NCI-H345 (cell line): Measurements from ENCODE around the gene ZDHHC7.
"Not testable (repeated sequence)": the region's sequence is repeated elsewhere in the genome, so short reads cannot be mapped to it uniquely, and the experiment has no call there.

Source experiments
- DNase-seq: peaks from one replicate; lab custom pipeline; 2025; lab: John Stamatoyannopoulos, UW

The ZDHHC7 gene

DNA sequence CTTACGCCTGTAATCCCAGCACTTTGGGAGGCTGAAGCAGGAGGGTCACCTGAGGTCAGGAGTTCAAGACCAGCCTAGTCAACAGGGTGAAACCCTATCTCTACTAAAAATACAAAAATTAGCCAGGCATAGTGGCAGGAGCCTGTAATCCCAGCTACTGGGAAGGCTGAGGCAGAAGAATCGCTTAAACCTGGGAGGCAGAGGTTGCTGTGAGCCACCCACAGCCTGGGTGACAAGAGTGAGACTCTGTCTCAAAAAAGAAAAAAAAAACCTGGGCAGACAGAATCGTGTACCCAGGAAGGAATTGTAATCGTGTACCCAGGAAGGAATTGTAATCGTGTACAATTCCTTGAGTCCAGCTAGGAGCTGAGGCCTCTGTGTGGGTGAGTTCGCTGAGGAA is 72.7 kb downstream of the ZDHHC7 start:
- not testable (repeated sequence) for DNase-seq

DNA sequence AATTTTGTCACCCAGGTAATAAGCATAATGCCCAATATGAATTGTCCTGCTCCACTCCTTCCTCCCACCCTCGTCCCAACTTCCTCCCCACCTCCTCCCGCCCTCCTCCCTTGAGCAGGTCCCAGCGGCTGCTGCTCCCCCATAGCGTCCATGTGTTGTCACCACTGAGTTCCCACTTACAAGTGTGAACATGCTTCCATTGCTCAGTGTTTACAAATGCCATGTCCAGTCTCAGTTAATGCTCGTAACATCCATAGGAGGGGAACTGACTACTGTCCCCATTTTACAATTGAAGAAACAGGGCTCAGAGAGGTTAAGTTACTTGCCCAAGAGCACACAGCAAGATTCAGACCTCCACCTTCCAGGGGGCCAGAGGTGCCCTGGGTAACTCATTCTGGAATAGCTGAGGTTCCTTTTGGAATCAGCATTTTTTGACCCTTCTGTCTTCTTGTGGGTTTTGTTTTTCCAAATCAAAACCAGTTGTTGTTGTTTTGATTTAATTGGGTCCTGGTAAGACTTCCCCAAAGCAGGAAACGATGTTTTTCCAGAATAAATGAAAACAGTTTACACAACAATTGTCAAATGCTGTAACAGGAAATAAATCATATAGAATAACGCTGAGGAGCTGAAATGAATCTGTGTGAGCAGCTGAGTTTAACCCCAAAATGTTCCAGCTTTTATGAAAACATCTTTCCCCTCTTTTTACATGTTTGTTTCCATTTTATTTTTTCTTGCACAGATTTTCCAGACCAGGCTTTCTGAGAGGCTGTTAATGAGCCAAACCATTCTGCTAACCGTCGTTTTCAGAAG is 73.9 kb downstream of the ZDHHC7 start:
- DNase-seq, result no peak

DNA sequence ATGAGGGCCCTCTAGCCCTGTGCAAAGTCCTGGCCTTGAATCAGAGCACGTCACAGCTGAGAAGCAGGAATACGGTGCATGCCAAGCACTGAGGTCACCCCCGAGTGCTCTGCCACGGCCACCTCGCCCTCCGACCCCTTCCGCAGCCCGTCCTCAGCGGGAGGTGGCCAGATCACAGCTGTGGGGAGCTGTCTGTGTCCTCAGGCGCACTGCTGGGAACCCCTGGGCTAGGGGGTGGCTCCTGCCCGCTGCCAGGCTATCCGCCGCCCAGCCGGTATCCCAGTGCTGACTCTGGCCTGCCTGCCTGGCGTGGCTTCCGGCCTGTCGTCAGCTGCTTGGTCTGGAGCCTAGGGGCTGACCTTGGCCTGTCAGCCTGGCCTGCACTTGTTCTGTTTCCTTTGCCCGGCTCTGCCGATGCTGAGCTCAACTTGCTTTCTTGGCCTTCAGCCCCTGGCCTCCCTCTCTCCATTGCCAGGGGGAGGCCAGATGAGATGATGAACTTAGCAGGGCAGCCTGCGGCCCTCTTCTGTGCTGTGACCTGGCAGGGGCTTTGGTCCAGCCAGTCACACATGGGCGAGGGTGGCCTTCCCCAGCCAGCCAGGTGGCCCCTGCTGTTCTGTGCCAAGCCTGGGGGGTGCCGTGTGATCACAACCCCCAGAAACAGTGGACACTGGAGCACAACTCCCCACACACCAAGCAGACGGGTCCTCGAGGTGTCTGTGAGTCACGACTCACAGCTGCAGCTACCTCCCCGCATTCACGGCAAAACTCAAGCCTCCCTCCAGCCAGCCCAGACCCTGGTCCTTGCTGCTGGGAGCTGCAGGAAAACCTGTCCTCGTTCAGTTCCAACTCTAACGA is 77.3 kb downstream of the ZDHHC7 start:
- DNase-seq, result no peak

DNA sequence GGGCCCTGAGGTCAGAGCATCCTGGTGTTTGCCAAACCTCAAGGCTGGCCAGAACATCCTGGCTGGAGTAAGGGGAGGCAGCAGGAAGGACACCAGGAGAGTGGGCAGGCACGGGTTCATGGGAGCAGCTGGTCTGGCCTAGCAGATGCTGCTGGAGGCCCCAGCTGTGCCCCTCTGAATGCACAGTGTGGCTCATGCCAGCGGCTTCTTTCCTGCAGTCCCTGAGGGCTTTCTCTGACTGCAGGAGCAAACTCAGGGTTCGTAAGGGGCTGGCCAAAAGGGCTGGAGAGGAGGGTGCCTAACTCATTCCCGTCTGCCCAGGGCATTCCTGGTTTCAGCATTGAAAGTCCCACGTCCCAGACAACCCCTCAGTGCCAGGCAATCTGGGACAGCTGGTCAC is 78.7 kb downstream of the ZDHHC7 start:
- no peak for DNase-seq

DNA sequence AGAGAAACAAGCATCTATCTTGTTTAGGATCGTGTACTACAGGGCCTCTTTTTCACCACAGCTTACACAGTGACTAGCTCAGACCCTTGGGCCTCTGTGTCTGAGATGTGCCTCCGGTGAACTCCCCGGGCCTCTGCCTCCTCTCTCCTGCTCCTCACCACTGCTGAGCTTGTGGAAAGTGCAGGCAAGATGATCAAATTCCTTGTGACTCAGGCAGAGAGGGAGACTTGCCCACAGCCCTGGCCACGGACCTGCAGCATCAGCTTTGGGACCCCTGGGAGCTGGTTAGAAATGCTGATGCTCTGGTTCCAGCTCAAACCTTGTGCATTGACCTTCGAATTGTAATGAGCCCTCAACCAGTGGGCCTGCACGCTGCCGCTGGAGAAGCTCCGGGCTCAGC is 79.8 kb downstream of the ZDHHC7 start:
- no peak for DNase-seq

DNA sequence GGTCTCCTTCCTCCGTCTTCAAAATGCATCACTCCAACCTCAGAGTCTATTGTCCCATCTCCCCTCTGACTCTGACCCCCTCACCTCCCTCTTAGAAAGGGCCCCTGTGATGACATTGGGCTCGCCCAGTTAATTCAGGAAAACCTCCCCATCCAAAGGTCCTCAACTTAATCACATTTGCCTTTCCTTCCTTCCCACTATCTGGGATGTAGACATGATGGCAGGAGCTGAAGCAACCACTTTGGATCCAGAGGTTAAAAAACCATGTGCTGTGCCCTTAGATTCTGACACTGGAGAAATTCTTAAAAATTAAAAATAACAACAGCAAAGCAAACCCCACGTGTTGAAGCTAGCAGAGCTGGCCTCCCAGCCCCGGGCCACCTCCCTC is 80.2 kb downstream of the ZDHHC7 start:
- DNase-seq, result no peak

DNA sequence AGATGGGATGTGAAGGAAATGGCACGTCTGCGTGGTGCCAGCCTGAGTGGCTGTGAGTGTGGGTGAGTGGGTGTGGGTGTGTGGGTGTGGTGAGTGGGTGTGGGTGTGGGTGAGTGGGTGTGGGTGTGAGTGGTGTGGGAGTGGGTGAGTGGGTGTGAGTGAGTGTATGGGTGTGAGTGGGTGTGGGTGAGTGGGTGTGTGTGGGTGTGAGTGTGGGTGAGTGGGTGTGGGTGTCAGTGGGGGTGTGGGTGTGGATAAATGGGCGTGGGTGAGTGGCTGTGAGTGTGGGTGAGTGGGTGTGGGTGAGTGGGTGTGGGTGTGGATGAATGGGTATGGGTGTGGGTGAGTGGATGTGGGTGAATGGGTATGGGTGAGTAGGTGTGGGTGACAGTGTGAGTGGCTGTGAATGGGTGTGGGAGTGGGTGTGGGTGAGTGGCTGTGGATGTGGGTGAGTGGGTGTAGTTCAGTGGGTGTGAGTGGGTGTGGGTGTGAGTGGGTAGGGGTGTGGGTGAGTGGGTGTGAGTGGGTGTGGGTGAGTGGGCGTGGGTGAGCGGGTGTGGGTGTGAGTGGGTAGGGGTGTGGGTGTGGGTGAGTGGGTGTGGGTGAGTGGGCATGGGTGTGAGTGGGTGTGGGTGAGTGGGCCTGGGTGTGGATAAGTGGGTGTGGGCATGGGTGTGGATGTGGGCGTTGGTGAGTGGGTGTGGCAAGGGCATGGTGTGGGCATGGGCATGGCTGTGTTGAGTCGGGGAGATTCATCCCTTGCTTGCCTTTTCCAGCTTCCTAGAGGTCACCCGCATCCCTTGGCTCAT is 80.8 kb downstream of the ZDHHC7 start:
- DNase-seq, result no peak

DNA sequence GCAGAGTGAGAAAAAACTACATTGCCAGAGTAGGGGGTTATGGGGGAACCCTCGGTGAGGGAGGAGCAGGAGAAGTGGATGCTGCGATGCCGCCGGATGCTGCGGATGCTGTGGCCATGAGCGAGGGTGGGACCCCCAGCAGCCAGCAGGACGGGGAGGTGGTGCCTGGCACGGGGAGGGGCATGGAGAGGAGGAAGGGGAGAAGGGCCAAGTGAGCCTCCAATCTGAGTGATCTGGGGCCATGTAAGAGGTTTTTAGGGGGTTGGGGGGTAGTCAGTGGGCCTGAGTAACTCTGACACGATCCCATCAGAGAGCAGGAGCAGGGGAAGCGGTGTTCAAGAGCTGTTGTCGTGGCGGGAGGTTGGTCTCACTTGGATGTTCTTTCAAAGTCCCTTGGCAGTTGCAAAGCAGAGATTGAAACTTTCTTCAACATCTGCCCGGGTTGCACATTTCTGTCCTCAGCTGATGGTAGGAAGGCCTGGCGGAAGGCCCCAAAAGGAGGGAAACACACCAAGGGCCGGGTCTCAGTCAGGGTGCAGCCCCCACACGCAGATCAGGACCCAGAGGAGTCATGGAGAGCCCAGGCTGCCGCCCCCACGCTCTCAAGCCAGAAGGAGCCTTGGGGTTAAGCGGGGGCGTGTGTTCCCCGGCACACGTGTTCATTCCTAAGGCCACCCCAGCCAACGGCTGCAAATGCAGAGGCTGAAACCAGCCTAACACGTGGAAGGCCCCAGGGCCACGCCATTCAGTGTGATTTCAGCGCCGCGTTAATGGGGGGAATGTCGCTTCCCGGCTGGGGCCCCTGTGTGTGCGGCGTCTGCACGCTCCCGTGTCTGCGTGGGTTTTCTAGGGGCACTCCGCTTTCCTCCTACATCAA is 81.7 kb downstream of the ZDHHC7 start:
- no peak for DNase-seq

DNA sequence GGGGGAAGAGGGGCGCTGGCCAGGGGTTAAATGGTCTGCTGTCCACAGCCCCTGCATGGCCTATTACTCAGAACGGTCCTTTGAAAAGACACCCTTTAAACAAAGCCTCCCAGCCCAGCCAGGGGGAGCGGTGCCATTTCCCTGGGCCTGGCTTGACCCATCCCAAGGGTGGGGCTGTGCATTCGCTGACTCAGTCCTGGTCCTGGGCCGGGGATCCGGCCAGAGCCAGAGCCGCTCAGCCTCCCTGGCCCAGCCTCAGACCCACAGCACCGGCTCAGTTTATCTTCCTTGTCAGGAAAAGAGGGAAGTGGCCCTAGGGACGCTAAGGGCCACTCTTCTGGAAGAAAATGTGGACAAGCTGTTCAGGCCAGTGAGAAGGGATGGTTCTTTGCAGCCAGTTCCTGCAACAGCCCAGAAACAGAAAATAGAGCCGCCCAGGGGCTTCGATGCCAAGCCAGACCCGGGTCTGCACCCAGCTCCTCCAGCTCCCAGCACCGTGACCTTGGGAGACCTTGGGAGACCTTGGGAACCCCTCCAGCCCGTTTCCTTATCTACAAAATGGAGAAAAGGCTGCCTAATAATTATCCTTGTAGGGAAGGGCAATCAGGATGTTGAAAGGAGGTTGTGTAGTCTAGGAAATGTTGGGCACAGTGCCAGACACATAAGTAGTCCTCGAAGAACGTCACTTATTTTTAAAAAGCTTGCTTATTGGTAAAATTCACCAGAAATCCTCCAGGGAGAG is 82.5 kb downstream of the ZDHHC7 start:
- no peak for DNase-seq

DNA sequence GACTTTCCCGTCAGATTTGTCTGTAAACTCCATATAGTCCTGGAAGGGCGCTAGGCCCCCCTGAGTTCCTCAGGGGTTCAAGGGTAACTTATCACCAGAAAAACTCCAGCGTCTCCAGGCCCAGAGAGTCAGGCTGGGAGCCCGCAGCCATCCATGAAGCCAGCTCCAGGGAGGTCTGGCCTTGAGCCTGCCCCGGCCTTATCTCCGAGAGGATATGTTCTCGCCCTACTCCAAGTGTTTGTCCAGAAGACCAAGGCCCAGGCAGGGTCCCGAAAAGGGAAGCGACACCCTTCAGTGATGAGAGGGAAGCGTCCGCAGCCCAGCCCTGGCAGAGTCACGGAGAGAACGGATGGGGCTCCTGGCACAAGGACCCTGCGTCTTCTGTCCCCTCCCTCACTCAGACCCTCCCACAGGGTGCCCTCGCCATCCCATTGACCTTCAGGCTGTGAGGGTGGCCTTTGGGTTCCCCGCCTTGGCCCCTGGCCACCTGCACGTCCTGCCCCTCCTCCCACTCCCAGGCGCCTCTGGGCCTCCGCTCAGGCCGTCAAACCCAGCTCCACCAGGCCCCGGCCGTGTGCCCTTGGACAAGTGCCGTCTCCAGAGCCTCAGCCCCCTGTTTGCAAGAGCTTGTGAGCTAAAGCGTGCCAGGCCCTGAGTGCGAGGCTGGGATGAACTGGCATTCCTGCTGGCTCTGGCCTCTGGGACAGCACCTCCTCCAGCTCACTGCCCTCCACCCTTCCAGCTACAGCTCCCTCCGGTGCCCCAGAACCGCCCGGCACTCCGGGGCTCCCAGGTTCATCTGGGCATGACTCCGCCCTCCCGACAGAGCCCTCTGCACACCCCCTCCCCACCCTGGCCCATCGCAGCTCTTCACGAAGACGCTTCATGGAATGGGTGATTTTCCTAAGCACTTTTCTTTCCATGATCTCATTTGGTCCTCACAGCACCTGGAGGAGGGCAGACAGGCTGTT is 83.4 kb downstream of the ZDHHC7 start:
- DNase-seq, result no peak

DNA sequence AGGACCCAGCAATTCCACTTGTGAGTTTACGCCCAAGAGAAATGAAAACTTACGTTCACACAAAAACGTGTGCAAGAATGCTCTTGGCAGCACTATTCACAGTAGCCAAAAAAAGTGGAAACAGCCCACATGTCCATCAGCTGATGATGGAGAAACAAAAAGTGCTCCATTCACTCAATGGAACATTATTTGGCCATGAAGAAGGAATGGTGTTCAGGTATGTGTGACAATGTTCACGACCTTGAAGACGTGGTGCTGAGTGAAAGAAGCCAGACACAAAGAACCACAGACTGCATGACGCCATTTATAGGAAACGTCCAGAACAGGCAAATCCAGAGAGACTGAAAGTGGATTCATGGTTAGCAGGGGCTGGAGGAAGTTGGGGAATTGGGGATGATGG is 84.9 kb downstream of the ZDHHC7 start:
- no peak for DNase-seq

DNA sequence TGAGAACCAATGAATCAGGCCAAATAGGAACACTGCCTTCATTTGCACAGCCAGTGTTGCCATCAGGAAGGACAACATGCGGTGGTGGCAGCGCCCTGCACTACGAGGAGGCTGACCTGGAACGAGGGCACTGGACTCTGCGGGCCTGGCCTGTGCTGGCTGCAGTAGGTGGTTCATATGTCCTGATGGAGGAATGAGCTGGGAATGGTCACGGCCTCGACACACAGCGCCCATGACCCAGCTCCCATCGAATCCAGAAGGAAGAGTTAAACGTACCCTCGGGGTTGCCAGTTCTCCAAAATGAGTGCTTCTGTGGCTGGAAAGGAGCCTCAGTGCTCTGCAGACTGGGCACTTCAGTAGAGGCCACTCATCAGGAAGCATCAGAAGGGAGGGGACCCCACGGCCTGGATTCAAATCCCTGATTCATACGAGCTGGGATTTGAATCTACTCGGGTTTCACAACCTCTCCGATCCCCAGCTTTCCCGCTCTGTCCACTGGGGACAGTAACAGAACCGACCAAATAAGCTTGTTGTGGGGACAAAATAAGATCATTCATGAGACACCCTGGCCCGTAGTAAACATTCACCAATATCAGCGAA is 85.5 kb downstream of the ZDHHC7 start:
- no peak for DNase-seq

DNA sequence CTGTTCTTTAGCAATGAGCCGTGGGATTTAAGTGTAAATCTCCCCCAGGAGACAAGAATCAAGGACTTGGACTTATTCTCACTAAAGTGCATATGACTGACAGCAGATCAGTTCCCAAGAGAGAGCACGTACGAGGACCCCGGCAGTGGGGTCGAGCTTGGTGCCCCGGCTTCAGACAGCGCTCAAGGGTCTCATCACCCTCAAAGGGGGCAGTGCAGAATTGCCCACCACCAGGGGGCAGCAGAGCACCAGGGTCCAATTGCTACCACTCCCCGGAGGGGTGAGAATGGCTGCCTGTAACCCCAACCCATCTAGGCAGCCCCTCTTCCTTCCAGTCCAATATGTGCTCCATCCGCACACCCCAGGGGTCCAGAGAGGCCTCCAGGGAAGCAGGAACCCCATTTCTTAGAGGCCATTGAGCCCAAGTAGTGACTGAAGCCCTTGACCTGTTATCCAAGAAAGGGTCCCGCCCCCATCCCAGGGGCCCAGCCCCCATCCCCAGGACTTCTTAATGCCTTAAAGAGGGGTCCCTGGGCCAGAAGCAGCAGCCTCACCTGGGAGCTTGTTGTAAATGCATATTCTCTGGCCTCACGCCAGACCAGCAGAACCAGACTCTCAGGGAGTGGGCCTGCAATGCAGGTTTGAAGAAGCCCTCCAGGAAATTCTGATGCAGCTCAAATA is 86.1 kb downstream of the ZDHHC7 start:
- peak; percentile 7 for DNase-seq

DNA sequence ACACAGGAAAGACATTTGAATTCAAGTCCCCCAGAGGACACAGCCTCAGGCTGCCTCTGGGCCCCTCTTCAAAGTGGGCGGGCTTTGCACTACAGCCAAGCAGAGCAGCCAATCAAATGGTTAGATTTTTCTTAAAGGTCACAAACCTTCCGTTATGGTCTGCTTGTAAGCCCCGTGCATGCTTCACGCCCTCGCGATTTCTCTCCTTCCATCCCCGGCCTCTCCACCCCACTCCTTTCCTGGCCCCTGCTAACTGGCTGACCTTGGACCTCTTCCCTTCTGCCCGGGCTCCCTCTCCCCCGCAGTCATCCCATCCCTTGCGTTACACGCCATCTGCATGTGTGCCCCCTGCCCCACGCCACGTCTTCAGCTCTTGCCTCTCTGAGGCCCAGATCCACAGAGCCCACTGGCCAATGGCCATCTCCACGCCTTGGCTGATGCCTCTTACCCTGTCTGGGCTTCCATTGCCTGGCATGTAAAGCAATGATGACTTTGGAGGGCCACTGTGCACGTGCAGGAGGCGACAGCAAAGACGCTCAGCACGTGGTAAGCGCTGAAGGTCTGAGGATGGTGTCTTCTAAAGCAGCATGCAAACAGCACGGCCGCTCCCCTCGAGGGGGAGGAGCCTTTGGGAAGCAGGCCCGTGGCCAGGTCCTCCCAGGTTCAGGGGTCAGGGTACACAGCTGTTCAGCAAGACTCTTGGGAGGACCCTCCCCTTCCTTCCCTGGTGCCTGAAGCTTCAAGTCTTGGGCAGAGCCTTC is 86.8 kb downstream of the ZDHHC7 start:
- no peak for DNase-seq
